Peyer's patch (tissue), 4 donors: ENCODE results near the gene MYO18B. TPM values are rescaled to one million over a fixed set of nuclear protein-coding genes. Genes with fewer than 3 reads are reported as not detected.

ENCODE experiments used
- DNase-seq, 3 donors: peaks; one replicate each; pipeline ENCODE4 v3.0.0-alpha.2; 2017 to 2019
- H3K27ac ChIP-seq, 4 donors: fragments of 200-600 bp; sonication (generic); one replicate each; pipeline ENCODE4 v1.5.1; 2016 to 2019
- H3K27me3 ChIP-seq, 2 donors: fragments of 200-600 bp; sonication (generic); one replicate each; pipeline ENCODE4 v1.5.1; 2019
- H3K36me3 ChIP-seq, 3 donors: fragments of 200-600 bp; sonication (generic); one replicate each; pipeline ENCODE4 v1.5.1; 2016 to 2019
- H3K4me1 ChIP-seq, 4 donors: fragments of 200-600 bp; sonication (generic); one replicate each; pipeline ENCODE4 v1.5.1; 2016 to 2019
- H3K4me3 ChIP-seq, 4 donors: fragments of 200-600 bp; sonication (generic); 1 replicate in 3 of 4; 2 replicates in 1 of 4; pipeline ENCODE4 v1.5.1; 2016 to 2019; ENCODE audit warnings: mild to moderate bottlenecking in 1 of 4
- H3K9me3 ChIP-seq, 4 donors: fragments of 200-600 bp; sonication (generic); one replicate each; pipeline ENCODE4 v1.5.1; 2016 to 2019; ENCODE audit warnings: mild to moderate bottlenecking in 1 of 4
- POLR2A ChIP-seq, 2 donors: fragments of 450-650 bp; IDR thresholded peaks; one replicate each; pipeline ENCODE4 v1.5.1; 2017; ENCODE audit warnings: antibody characterized with exemption in 2 of 2, mild to moderate bottlenecking in 2 of 2, moderate library complexity in 2 of 2
- total RNA-seq, 4 donors: library from RNA; depleted of rRNA; stranded (reverse); fragments of >200 nt; gene quantifications; one replicate each; pipeline ENCODE4 v1.1.0, GENCODE V29; 2016
- TF ChIP-seq, protein P1 (sequence below), 6 experiments: fragments of 450-650 bp in 4 of 6; fragments of 200-600 bp in 2 of 6; sonication (generic) in 1 of 6; IDR thresholded peaks; one replicate each; pipeline ENCODE4 v1.5.1; 2017 to 2019; ENCODE audit warnings: antibody characterized with exemption in 6 of 6, mild to moderate bottlenecking in 3 of 6, moderate library complexity in 1 of 6

Gene MYO18B
- total RNA-seq, 4 donors from 2014 or later, result 0.28 to 0.83 TPM; not detected in 2

DNA sequence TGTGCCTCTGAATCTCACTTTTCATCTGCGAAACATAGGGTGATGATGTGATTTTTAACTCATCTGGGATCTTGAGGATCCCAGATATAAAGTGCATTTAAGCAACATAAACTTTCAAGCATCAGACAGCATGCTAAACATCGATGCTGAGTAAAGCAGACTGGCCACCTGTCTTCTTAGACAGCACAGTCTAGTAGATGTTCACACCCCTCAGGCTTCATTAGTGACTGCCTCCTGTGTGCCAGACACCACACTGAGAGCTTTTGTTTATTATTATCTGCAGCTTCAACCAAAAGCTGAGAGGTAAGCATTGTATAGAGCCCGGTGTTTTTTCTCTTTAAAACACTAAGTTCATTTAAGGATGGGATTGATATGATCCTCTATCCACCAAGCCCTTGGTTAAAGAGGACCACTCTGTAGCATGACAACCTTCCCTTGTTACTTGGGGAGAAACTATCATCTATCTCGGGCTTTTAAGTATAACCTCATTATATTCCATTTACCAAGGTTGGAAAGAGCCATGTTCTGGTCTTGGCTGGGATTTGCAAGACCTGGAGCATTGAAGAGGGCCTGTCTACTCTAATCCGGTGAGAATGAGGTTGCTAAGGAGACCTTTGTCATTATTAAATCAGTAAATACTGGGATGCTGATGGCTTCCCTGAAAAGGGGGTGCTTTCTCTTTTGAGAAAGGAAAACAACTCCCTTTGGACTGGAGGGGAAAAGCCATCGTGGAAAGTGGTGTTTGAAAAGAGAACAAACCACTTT lies 313.0 kb downstream of the MYO18B start:
- H3K36me3 ChIP-seq, result no peaks in the 10 kb centered on the region
- TF ChIP-seq, protein P1, sequence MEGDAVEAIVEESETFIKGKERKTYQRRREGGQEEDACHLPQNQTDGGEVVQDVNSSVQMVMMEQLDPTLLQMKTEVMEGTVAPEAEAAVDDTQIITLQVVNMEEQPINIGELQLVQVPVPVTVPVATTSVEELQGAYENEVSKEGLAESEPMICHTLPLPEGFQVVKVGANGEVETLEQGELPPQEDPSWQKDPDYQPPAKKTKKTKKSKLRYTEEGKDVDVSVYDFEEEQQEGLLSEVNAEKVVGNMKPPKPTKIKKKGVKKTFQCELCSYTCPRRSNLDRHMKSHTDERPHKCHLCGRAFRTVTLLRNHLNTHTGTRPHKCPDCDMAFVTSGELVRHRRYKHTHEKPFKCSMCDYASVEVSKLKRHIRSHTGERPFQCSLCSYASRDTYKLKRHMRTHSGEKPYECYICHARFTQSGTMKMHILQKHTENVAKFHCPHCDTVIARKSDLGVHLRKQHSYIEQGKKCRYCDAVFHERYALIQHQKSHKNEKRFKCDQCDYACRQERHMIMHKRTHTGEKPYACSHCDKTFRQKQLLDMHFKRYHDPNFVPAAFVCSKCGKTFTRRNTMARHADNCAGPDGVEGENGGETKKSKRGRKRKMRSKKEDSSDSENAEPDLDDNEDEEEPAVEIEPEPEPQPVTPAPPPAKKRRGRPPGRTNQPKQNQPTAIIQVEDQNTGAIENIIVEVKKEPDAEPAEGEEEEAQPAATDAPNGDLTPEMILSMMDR (IDR thresholded peaks at IDR 0.05), result no peak
- no peak for TF ChIP-seq POLR2A (IDR thresholded peaks at IDR 0.05)

DNA sequence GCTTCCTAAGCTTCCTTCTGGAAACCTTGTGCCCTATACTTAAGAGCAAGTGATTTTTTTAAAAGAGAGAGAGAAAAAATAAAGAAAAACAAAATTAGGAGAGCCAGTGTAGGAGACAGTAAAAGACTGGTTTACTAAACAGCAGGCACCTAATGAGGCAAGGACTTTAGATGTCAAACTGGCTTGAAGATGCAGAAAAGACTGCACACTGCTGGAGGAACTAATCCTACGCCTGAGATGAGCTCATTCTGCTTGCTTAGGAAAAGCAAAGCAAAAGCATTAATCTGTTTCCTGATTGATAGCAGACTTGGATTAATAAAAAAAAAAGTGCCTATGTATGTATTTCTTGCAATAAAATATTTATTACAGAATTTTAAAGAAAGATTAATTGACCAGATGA lies 313.7 kb downstream of the MYO18B start:
- no peak overlapping the region for H3K4me3 ChIP-seq
- no peaks in the 10 kb centered on the region for H3K9me3 ChIP-seq
- H3K27me3 ChIP-seq, result no peaks in the 10 kb centered on the region
- H3K27ac ChIP-seq, result no peak overlapping the region
- no peaks in the 10 kb centered on the region for H3K36me3 ChIP-seq
- DNase-seq, result no peak
- no peaks in the 10 kb centered on the region for H3K4me1 ChIP-seq
- TF ChIP-seq, protein P1 (IDR thresholded peaks at IDR 0.05), result no peak
- TF ChIP-seq POLR2A (IDR thresholded peaks at IDR 0.05), result no peak

More for the DNA sequence above, 313.0 kb downstream of the MYO18B start:
- DNase-seq, result no peak
- Histone ChIP-seq H3K27me3 (no peaks in the 10 kb centered on the region), H3K27ac (no peak overlapping the region), H3K4me1 (no peaks in the 10 kb centered on the region), H3K4me3 (no peak overlapping the region), H3K9me3 (no peaks in the 10 kb centered on the region)

DNA sequence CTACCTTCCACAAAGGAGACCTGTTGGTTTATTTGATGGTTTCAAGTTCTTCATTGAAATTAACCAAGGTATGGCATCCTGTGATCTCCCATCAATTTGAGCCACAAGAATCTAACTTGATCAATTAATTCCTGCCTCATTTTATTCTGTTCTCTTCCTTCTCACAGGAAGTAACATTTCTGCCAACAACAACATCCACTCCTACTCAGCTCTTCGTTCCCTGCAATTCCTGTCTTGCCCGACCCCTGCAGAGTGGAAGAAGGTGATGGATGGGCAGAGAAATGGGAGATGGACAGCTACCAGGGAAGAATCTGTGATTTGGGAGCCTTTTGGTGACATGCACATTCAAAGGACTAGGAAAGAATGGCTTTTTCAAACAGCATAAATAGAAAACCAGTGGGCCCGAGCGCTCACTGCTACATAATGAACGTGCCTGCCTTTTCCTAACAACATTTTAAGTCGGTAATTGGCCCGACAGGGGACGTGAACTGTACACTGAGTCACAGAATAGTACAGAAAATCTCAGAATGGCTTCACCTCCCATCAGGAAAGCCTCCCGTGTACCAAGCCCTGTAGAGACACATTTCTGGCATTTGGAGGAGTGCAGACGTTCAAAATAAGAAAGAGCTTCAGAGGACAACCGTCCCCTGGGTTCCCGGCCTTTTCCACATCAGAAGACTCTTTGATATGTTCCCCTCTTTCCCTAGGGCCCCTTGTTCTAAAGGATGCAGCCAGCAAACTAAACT lies 314.6 kb downstream of the MYO18B start:
- no peaks in the 10 kb centered on the region for H3K27me3 ChIP-seq

DNA sequence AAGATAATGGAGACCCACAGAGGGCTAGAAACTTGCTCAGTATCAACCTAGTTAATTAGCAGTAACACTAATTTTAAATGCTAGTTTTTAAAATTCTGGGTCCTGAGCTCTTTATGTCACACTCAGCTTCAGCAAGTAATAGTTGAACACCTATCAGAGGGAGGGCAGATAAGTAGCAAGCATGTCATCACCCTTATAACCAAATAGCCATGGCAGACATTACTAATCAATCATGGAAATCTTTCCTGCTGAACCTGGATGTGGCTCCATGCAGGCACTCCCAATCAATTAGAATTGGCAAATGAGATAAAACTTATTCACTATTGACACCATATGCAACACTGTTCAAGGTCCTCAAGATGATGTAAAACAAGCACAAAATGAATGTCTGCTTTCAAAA lies 315.7 kb downstream of the MYO18B start:
- TF ChIP-seq POLR2A (IDR thresholded peaks at IDR 0.05), result no peak
- TF ChIP-seq, protein P1 (IDR thresholded peaks at IDR 0.05), result no peak
- no peak for DNase-seq
- no peaks in the 10 kb centered on the region for H3K27me3 ChIP-seq
- no peak overlapping the region for H3K27ac ChIP-seq
- H3K4me1 ChIP-seq, result no peaks in the 10 kb centered on the region
- no peaks in the 10 kb centered on the region for H3K36me3 ChIP-seq
- no peaks in the 10 kb centered on the region for H3K9me3 ChIP-seq
- H3K4me3 ChIP-seq, result no peak overlapping the region

More for the DNA sequence above, 314.6 kb downstream of the MYO18B start:
- no peak for DNase-seq
- no peak overlapping the region for H3K27ac ChIP-seq
- no peak overlapping the region for H3K4me3 ChIP-seq
- H3K4me1 ChIP-seq, result no peaks in the 10 kb centered on the region
- H3K9me3 ChIP-seq, result no peaks in the 10 kb centered on the region
- no peaks in the 10 kb centered on the region for H3K36me3 ChIP-seq
- TF ChIP-seq POLR2A (IDR thresholded peaks at IDR 0.05), result no peak
- TF ChIP-seq, protein P1 (IDR thresholded peaks at IDR 0.05), result no peak

DNA sequence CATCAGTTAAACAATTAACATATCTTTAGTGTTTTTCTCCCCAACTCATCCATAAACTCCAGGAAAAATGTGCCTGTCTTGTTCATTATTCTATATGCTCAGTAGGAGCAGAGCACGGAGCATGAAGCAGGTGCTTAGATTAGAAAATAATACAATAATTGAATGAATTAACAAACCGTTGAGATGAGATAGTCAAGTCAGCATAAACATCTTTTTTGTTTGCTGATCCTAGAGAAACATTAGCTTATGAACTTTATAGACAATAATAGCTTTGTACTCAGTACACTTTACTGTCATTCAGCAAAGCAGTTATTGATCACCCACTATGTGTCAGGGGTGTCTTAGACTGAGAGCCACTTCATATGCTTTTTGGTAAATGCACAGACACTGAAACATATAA lies 322.1 kb downstream of the MYO18B start:
- Histone ChIP-seq H3K27me3 (no peaks in the 10 kb centered on the region), H3K4me1 (no peaks in the 10 kb centered on the region), H3K36me3 (no peaks in the 10 kb centered on the region), H3K4me3 (no peak overlapping the region), H3K9me3 (no peaks in the 10 kb centered on the region), H3K27ac (no peak overlapping the region)
- DNase-seq, result no peak
- no peak for TF ChIP-seq POLR2A (IDR thresholded peaks at IDR 0.05)
- TF ChIP-seq, protein P1 (IDR thresholded peaks at IDR 0.05), result no peak
